Measurements from ENCODE around the gene ACOD1.

DNA sequence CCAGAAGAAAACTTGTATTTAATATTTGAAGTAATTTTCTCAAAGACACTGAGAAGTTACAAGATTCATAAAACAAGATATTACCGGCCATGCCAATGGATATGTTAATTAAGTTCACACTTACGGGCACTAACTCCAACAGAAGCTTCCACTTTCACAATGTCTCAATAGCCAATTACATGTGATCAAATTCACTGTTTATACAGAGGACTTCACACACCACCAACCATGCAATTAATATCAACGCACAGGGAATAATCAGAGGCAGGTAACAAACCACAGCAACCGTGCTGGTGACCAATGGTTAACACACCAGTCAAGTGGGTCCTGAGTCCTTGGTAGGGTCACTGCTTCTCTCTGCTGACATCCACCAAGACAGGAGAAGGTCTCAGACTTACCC lies 5.9 kb upstream of the ACOD1 start:
- TF ChIP-seq, protein P1, sequence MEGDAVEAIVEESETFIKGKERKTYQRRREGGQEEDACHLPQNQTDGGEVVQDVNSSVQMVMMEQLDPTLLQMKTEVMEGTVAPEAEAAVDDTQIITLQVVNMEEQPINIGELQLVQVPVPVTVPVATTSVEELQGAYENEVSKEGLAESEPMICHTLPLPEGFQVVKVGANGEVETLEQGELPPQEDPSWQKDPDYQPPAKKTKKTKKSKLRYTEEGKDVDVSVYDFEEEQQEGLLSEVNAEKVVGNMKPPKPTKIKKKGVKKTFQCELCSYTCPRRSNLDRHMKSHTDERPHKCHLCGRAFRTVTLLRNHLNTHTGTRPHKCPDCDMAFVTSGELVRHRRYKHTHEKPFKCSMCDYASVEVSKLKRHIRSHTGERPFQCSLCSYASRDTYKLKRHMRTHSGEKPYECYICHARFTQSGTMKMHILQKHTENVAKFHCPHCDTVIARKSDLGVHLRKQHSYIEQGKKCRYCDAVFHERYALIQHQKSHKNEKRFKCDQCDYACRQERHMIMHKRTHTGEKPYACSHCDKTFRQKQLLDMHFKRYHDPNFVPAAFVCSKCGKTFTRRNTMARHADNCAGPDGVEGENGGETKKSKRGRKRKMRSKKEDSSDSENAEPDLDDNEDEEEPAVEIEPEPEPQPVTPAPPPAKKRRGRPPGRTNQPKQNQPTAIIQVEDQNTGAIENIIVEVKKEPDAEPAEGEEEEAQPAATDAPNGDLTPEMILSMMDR (conservative IDR thresholded peaks at IDR 0.05): no peak
- TF ChIP-seq ZFX (IDR thresholded peaks at IDR 0.05): no peak
